GM21717 (cell line): ENCODE measurements around the gene DHRSX.
"Not testable (repeated sequence)": the region's sequence is repeated elsewhere in the genome, so short reads cannot be mapped to it uniquely, and the experiment has no call there.

Experiments used
- ATAC-seq: cut with Tn5 transposase; IDR thresholded peaks from one replicate; pipeline ENCODE4 v1.9.1; 2021; ENCODE audit warnings: mild to moderate bottlenecking, moderate library complexity; ENCODE audit not compliant: unreplicated experiment

The DHRSX gene

DNA sequence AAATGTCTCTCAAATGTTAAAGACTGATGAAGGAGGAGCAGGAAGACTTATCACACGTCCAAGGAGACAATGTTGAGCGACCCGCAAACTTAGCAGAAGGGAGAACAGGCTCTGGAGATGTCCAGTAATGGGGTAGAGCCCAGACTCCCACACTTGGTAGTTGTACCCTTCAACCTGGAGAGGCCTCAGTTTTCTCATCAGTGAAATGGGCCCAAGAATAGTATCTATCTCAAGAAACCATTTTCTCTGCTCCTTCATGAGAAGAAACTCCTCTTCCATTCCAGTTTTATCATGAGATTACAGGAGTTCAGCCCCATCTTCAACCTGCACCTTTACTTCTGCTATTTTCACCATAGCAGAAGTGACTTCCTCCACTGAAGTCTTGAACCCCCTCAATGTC is 169.9 kb downstream of the DHRSX start:
- no peak for ATAC-seq

DNA sequence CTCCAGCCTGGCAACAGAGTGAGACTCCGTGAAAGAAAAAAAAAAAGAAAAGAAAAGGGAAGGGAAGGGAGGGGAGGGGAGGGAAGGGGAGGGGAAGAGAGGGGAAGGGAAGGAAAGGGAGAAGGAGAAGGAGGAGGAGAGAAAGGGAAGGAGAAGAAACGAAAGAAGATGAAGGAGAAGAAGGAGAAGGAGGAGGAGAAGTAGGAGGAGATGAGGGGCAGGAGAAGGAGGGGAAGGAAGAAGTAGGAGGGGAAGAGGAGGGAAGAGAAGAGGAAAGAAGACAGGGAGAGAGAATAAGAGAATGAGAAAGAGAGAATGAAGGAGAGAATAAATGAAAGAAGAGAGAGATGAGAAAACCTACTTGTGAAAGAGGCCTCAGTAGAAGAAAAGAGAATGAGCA is 170.3 kb downstream of the DHRSX start:
- ATAC-seq, result no peak

DNA sequence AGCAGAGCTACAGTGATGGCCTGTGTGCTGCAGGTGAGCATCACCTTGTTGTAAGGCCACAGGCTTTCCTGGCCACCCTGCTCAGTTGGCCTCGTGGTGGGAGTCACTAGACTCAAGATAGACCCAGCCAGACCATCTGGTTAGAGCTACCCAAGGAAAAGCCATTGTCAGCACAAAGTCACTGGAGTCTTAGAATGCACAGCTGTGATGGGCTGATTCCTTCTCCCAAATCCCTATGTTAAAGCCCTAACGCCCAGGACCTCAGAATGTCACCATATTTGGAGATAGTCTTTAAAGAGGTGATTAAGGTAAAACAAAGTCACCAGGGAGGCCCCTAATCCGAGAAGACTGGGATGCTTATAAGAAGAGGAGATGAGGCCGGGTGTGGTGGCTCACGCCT is 173.4 kb downstream of the DHRSX start:
- no peak for ATAC-seq

DNA sequence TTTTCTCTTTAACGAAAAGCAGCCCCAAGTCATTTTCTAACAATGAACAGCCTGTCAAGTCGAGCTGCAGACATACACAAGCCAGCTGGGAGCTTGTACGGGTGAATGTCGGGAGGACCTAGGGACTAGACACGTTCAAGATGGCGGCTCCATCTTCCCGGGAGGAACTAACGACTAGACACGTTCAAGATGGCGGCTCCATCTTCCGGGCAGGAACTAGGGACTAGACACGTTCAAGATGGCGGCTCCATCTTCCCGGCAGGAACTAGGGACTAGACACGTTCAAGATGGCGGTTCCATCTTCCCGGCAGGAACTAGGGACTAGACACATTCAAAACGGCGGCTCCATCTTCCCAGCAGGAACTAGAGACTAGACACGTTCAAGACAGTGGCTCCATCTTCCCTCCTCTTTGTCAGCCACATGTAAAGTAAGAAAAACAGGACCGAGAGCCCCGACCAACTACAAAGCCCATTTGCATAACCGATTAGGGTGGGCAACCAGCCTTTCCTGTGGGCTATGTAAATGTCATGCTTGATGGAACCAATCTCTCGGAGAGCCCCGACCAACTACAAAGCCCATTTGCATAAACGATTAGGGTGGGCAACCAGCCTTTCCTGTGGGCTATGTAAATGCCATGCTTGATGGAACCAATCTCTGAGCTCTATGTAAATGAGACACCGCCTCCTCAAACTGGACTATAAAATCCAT is 175.5 kb downstream of the DHRSX start:
- ATAC-seq, result peak; percentile 63

DNA sequence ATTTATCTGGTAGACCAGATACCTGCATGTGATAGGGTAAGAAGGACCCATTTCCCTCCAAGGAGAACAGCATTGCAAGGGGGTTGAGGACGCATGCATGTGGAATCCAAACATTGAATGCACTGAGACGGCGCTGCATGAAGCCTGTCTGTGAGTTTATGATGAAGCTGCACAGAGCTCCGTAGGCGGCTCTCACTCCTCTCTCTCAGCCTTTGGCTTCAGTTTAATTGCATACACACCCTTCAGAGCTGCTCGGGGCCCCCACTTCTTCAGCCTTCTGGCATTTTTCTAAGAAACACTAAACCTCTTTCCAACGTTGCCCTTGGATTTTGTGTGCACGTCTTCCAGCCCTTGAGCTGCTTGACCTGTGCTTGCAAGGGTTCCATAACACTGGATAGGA is 176.6 kb downstream of the DHRSX start:
- no peak for ATAC-seq

DNA sequence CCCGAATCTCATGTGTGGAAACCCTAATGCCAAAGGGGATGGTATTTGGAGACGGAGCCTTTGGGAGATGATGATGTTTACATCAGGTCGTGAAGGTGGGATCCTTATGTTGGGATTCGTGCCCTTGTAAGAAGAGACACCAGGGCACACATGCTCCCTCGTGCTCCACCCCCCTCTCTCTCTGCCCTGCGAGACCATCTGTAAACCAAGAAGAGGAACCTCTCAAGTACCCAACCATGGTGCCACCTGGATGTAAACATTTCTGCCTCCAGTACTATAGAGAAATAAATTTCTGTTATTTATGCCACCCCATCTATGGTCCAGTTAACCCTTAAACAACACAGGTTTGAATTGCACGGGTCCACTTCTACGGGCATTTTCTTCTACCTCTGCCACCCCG is 179.4 kb downstream of the DHRSX start:
- ATAC-seq, result no peak

DNA sequence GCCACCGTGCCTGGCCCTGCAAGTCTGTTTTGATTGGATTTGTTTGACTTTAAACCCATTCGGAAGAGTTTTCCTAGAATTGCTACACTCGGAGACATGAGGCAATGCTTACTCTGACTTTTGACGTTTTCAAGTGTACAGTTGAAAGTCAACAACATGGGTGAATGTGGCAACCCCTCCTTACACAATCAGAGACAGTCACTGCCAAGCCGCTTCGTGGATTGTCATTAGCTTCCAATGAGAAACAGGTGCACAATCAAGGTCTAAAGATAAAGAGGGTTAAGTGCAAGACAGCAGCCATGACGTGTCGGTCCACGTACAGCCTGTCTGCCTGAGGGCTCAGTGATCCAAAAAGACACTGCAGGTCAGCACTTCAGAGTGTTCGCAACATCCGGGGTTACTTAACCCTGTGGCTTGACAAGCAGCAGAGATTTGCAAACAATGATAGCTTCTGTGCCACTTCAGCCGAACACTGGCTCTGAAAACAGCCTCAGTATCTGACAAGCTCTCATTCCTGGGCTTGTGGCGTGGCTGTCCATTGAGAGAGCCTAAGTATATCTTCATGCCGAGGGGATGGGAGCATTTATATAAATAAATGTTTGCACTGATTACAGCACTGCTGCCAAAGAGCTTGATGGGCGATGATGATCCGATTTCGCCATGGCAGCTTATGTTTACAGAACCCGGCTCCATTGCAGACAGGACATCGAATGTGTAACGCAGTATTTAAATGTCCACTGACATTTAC is 180.0 kb downstream of the DHRSX start:
- ATAC-seq, result no peak

DNA sequence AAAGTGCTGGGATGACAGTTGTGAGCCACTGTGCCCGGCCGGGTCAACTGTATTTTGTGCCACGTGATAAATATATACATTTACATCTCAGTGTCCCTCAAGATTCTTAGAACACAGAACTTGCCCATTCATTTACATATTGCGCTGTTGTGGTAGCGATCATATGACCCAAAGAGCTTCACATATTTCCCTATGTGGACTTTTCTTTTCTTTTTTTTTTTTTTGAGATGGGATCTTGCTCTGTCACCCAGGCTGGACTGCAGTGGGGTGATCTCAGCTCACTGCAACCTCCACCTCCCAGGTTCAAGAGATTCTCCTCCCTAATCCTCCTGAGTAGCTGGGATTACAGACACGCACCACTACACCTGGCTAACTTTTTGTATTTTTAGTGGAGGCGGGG is 180.7 kb downstream of the DHRSX start:
- no peak for ATAC-seq

DNA sequence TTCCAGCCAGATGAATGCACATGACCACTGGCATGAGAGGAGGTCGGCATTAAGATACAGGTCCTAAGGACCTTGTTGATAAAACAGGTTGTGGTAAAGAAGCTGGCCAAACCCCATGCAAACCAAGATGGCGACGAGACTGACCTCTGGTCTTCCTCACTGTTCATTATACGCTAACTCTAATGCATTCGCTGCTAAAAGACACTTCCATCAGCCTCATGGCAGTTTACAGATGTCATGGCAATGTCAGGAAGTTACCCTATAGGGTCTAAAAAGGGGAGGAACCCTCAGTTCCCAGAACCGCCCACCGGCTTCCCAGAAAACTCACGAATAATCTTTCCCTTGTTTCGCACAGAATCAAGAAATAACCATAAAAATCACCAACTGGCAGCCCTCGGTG is 182.4 kb downstream of the DHRSX start:
- no peak for ATAC-seq

DNA sequence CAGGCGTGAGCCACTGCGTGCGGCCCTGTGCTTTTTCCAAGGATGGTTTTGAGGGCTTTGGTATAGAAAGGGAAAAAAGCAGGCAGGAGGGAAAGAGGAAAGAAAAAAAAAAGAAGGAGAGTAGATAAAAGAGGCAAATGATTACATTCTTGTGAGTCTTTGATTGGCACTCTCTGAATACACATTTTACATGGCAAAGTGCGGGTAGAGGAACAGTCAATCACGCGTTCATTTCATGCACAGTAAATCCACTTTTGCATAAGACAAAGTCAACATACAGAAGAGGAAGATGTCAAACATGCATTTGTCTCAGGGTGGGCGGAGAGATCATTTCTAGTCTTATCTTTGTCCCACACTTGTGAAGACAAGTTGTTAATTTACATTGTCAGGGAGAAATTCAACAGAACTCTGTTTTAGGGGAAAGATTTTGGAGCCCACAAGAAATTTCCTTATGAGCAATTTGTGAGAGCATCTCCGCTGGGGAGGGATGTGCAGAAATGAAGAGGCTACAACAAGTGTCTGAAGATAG is 183.2 kb downstream of the DHRSX start:
- ATAC-seq, result no peak

DNA sequence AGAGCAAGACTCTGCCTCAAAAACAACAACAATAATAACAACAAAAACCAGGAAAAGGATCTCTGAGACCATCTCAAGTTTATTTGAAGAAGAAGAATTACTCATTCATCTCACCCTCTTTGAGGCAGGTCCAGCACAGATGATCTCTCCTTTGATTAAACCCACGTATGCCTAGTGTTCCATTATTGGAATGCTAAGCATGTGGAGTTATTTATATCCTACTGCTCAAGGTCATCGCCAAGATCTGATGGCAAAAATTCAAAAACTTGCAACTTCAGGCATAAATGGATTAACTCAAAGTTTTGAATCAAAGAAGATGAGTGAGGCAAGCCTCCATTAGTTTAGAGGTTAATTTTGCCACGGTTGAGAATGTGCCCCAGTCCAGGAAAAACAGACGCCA is 184.2 kb downstream of the DHRSX start:
- ATAC-seq, result no peak

DNA sequence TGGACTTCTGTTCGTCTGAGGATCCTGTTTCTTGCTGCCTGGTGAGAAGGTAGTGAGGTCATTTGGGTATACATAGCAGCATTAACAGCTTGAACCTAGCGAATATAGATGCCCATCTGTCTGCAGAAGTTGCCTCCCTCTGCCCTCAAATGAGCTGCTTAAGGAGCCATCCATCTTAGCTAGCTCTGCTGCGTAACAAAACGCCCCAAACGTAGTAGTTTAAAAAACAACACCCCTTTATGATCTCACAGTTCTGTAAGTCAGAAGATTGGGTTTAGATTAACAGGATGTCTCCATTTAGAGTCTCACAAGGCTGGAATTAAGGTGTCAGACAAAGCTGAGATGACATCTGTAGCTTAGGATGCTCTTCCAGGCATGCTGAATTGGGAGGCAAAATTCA is 185.3 kb downstream of the DHRSX start:
- ATAC-seq, result no peak

DNA sequence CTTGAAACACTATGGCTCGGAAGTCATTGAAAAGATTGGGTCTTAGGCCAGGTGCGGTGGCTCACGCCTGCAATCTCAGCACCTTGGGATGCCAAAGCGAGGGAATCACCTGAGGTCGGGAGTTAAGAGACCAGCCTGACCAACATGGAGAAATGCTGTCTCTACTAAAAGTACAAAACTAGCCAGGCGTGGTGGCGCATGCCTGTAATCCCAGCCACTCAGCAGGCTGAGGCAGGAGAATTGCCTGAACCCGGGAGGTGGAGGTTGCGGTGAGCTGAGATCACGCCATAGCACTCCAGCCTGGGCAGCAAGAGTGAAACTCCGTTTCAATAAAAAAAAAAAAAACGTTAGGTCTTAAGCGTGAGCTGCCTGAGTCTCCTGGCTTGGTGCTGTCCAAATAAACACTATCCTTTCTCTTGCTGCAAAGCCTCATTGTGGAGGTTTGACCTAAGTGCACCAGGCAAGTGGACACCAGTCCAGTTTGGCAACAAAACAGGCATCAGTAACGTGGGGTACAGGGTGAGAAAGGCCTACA is 185.9 kb downstream of the DHRSX start:
- ATAC-seq, result no peak

DNA sequence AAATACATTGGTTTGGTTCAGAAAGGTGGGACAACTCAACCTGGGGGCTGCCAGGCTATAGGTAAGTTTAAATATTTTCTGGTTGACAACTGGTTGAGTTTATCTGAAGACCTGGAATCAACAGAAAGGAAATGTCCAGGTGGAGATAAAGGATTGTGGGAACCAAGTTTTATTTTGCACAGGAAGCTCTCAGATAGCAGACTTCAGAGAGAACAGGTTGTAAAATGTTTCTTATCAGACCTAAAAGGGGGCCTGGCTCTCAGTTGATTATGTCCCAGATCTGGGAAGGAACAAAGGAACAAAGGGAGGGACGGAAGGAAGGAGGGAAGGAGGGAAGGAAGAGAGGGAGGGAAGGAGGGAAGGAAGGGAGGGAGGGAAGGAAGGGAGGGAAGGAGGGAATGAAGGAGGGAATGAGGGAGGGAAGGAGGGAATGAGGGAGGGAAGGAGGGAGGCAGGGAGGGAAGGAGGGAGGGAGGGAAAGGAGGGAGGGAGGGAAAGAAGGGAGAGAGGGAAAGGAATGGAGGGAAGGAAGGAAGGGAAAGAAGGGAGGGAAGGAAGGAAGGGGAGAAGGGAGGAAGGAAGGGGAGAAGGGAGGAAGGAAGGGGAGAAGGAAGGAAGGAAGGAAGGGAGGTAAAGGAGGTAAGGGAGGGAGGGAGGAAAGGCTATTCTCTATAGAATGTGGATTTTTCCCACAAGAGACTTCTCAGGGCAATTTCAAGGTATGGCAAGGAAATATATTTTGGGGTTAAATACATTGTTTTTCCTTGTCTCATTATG is 186.7 kb downstream of the DHRSX start:
- no peak for ATAC-seq

DNA sequence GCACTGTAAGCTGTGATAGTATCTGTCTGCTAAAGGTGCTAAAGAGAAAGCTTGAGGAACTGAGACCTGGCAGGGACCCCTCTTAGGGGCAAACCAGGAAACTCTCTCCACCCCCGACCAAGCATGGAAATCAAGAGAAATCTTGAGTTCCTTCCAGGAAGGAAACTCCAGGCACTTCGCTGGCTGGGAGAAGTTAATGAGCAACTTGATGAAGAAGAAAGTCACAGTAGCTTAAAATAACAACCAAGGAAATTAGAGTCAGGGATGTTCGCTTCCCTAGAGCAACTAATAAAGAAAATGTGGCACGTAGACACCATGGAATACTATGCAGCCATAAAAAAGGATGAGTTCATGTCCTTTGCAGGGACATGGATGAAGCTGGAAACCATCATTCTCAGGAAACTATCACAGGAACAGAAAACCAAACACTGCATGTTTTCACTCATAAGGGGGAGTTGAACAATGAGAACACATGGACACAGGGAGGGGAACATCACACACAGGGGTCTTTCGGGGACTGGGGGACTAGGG is 188.7 kb downstream of the DHRSX start:
- ATAC-seq, result not testable (repeated sequence)

DNA sequence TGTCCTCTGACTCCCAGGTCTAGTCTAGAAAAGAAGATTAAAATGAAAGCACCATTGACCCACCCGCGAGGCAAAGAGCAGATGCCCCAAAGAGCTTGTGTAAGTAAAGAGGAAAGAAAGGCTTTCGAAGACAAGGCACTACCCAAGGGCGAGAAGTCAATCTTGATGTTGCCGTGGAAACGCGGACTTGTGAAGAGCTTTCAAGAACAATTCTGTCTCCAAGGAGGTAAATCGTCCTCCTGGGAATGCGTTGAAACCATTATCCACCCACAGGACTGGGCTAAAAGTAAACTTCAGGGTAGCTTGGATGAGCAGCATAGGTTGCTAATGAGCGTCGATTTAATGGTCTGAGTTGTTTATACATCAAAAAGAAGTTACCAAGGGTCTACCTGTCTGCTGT is 189.3 kb downstream of the DHRSX start:
- ATAC-seq, result no peak

DNA sequence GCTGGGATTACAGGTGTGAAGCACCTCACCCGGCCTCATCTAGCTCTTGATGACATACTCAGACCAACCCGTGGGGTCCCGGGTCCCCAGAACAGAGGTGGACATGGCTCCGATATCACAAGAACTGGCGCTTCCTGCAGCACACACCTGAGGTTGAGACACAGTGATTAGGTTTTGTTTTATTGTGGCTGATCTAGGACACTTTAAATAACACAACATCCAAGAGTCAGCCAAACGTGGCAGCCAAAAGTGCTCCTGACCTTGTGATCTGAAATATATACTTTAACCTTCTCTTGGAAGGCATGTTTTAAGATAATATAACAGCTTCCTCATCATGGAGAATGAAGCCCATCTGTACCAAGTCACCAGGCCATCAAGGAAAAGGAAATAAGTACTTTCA is 198.9 kb downstream of the DHRSX start:
- ATAC-seq, result no peak

DNA sequence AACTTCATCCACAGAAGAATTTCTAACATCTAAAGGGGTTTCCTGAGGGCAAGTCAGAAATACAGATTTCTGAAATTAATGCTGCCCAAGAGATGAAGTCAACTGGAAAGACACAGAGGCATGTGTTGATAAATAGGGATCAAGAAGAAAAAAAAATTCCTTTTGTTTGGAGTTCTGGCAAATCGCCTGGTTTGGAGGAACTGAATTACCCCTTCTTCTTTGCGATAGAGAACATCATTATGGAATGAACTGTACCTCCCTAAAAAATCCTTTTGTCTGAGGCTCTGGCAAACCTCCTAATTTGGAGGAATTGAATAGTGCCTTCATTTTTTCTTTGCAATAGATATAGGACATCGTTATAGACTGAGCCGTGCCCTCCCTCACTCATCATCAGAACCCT is 200.9 kb downstream of the DHRSX start:
- no peak for ATAC-seq

DNA sequence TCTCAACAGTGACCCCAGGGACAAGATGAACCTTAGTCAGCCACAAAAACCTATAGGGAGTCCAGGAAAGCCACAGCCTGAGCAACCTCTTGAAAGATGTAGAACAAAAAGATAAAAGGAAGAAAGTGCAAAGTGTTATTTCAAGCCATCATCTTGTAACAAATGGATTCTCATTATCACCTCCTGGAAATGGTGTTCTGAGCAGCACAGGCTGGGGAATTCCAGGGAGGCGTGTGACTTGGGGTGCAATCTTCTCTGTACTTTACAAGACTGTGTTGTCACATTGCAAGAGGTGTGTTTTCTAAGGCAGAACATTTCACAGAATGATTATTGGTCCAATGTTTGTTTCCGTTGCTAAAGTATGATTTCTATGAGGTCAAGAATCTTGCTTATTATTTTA is 214.0 kb downstream of the DHRSX start:
- no peak for ATAC-seq

DNA sequence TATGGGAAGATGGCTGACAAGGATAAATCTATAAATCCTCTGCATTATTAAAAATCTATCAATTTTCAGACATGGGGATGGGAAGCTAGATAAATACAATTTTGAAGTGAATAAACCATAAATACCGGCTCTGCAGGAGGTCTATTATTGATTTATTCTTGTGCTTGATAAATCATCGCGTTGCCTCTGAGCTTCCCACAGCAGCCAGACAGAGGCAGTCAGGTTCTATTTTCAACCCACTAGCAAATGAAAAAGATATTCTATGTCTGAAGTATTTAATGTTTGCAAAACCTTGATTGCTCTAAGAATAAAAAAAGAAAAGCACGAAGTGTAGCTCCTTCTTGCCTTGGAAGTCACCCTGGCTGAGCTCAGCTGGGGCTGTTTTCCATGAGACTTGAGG is 216.2 kb downstream of the DHRSX start:
- no peak for ATAC-seq

DNA sequence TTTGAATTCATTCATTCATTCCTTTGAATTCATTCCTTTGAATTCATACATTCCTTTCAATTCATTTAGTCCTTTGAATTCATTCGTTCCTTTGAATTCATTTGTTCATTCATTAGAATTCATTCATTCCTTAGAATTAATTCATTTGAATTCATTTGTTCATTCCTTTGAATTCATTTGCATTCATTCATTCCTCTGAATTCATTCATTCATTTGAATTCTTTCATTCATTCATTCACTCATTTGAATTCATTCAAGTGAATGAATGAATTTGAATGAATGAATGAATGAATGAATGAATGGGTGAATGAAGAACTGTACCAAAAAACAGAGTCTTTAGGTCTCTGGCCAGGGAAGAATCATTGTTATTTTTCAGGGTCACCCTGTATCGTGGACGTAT is 216.6 kb downstream of the DHRSX start:
- ATAC-seq, result no peak
